Lung (tissue), 12 donors: ENCODE data around the gene ZNF672. TPM values are rescaled to one million over a fixed set of nuclear protein-coding genes. Genes with fewer than 3 reads are reported as not detected.
"Not testable (repeated sequence)": the region's sequence is repeated elsewhere in the genome, so short reads cannot be mapped to it uniquely, and the experiment has no call there.

Experiments used
- ATAC-seq: fragments of 200-7000 bp; cut with Tn5 transposase; one replicate; pipeline ENCODE4 v1.9.1; 2020; ENCODE audit warnings: moderate number of reproducible peaks; ENCODE audit not compliant: insufficient read depth, low FRiP score
- DNase-seq, 3 donors: peaks; one replicate each; pipeline ENCODE4 v3.0.0-alpha.2; 2013 to 2017
- H3K27ac ChIP-seq, 2 donors: one replicate each; pipeline ENCODE4 v1.5.1; 2013; ENCODE audit warnings: mild to moderate bottlenecking in 2 of 2, moderate library complexity in 2 of 2, control low read depth in 1 of 2, inconsistent platforms in 1 of 2, low read depth in 1 of 2, low read length in 1 of 2
- H3K27me3 ChIP-seq, 3 donors: one replicate each; pipeline ENCODE4 v1.5.1; 2013; ENCODE audit warnings: low read length in 2 of 3; ENCODE audit not compliant: control insufficient read depth in 3 of 3, insufficient read depth in 3 of 3
- H3K36me3 ChIP-seq, 4 donors: one replicate each; pipeline ENCODE4 v1.5.1; 2013; ENCODE audit warnings: low read length in 4 of 4, mild to moderate bottlenecking in 1 of 4, moderate library complexity in 1 of 4; ENCODE audit not compliant: control insufficient read depth in 4 of 4, insufficient read depth in 4 of 4
- H3K4me1 ChIP-seq, 5 donors: one replicate each; pipeline ENCODE4 v1.5.1; 2013; ENCODE audit warnings: low read length in 5 of 5, mild to moderate bottlenecking in 2 of 5, moderate library complexity in 1 of 5; ENCODE audit not compliant: control insufficient read depth in 5 of 5, insufficient read depth in 5 of 5
- H3K4me3 ChIP-seq: one replicate; pipeline ENCODE4 v1.5.1; 2013; ENCODE audit warnings: mild to moderate bottlenecking, control low read depth, moderate library complexity
- H3K9ac ChIP-seq, 2 donors: one replicate each; pipeline ENCODE4 v1.5.1; 2013; ENCODE audit warnings: low read length in 2 of 2, control low read depth in 1 of 2; ENCODE audit not compliant: insufficient read depth in 1 of 2
- H3K9me3 ChIP-seq, 4 donors: one replicate each; pipeline ENCODE4 v1.5.1; 2013; ENCODE audit warnings: low read length in 3 of 4, mild to moderate bottlenecking in 1 of 4, moderate library complexity in 1 of 4; ENCODE audit not compliant: control insufficient read depth in 4 of 4, insufficient read depth in 3 of 4
- WGBS, 2 donors: extraction: QIAGEN DNeasy Blood & Tissue Kit; methylation state at CpG; one replicate each; pipeline ENCODE4 v1.1.7; 2013; 5-methylcytosine and 5-hydroxymethylcytosine counted together
- polyA plus RNA-seq, 2 donors: library from polyadenylated mRNA; stranded (reverse); fragments of 200-250 nt; gene quantifications; one replicate each; pipeline ENCODE4 v1.2.1, GENCODE V29; 2013
- total RNA-seq, 2 donors: library from RNA; depleted of rRNA in 1 of 2; stranded (reverse); fragments of >200 nt in 1 of 2; gene quantifications; one replicate each; pipeline ENCODE4 v1.2.1, GENCODE V29; 2014 to 2021
- TF ChIP-seq, protein P1 (sequence below): IDR thresholded peaks from 2 replicates; pipeline ENCODE4 v1.5.1; 2012; ENCODE audit warnings: mild to moderate bottlenecking; ENCODE audit errors: control extremely low read depth, extremely low read depth
- donor health status: control.
- donor health status: control.
- donor health status: Bipolar disorder and iron deficiency.
- donor health status: healthy.
- donor health status: DM: yes; HTN: yes; CAD: no.

ZNF672 gene
- total and polyA plus RNA-seq, 4 donors: 17.1 to 41.3 (median 31.3) TPM

DNA sequence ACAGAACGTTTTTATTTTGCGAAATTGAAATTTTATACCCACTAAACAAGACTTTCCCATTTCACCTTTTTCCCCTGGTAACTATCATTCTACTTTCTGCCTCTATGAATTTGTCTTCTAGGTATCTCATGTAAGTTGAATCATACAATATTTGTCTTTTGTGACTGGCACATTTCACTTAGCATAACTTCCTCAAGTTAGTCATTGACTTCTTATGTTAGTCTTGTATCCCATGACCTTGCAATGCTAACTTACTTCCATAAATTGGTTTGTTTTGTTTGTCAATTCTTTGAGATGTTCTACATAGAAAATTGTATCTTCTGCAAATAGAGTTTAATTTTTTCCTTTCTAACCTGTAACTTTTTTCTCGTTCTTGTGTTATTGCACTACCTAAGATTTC lies 39.2 kb upstream of the ZNF672 start:
- no peaks in the 10 kb centered on the region for H3K27me3 ChIP-seq
- TF ChIP-seq, protein P1, sequence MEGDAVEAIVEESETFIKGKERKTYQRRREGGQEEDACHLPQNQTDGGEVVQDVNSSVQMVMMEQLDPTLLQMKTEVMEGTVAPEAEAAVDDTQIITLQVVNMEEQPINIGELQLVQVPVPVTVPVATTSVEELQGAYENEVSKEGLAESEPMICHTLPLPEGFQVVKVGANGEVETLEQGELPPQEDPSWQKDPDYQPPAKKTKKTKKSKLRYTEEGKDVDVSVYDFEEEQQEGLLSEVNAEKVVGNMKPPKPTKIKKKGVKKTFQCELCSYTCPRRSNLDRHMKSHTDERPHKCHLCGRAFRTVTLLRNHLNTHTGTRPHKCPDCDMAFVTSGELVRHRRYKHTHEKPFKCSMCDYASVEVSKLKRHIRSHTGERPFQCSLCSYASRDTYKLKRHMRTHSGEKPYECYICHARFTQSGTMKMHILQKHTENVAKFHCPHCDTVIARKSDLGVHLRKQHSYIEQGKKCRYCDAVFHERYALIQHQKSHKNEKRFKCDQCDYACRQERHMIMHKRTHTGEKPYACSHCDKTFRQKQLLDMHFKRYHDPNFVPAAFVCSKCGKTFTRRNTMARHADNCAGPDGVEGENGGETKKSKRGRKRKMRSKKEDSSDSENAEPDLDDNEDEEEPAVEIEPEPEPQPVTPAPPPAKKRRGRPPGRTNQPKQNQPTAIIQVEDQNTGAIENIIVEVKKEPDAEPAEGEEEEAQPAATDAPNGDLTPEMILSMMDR: no peak
- no peak overlapping the region for H3K27ac ChIP-seq
- H3K4me3 ChIP-seq: no peak overlapping the region
- no peak overlapping the region for H3K9ac ChIP-seq
- no peak for ATAC-seq
- H3K9me3 ChIP-seq: peaks cover 0 to 7% (median 2%) of the 10 kb centered on the region in 4 donors
- H3K36me3 ChIP-seq: no peaks in the 10 kb centered on the region
- H3K4me1 ChIP-seq: no peaks in the 10 kb centered on the region
- WGBS, 2 donors: 79 to 88% methylated on average over 3 of the region's 3 CpGs
- no peak for DNase-seq

GRCh38 chr1:248800459-248800858 lies 37.6 kb upstream of the ZNF672 start:
- 76 to 83% methylated on average over 3 of the region's 3 CpGs for WGBS, 2 donors
- ATAC-seq: no peak
- Histone ChIP-seq H3K4me3 (no peak overlapping the region), H3K4me1 (no peaks in the 10 kb centered on the region), H3K27ac (no peak overlapping the region), H3K36me3 (no peaks in the 10 kb centered on the region), H3K9ac (no peak overlapping the region), H3K27me3 (no peaks in the 10 kb centered on the region), H3K9me3 (peaks cover 0 to 2% (median under 1%) of the 10 kb centered on the region in 4 donors)
- no peak for DNase-seq
- TF ChIP-seq, protein P1: no peak

DNA sequence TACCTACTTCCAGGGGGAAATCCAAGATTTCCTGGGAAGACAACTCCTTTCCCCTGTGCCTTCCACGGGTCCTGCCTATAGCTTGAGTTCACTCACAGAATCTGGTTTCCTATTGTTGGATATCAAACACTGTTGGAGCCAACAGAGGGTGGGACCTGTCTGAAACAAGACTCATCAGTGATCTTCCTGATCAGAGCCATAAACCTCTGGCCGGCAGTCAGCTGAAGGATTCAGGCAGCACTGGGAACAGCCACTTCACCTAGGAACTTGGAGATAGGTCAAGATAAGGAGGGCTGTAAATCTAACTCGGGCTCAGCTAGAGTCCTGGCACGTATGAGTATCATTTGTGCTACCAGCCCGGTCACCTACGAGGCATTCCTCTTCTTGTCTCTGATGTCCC lies 35.6 kb upstream of the ZNF672 start:
- 90 to 94% methylated on average over 6 of the region's 6 CpGs for WGBS, 2 donors
- no peaks in the 10 kb centered on the region for H3K36me3 ChIP-seq
- ATAC-seq: no peak
- no peak overlapping the region for H3K4me3 ChIP-seq
- H3K4me1 ChIP-seq: no peaks in the 10 kb centered on the region
- no peak overlapping the region for H3K9ac ChIP-seq
- H3K27me3 ChIP-seq: no peaks in the 10 kb centered on the region
- no peak overlapping the region for H3K27ac ChIP-seq
- DNase-seq: no peak
- no peaks in the 10 kb centered on the region for H3K9me3 ChIP-seq
- TF ChIP-seq, protein P1: no peak

DNA sequence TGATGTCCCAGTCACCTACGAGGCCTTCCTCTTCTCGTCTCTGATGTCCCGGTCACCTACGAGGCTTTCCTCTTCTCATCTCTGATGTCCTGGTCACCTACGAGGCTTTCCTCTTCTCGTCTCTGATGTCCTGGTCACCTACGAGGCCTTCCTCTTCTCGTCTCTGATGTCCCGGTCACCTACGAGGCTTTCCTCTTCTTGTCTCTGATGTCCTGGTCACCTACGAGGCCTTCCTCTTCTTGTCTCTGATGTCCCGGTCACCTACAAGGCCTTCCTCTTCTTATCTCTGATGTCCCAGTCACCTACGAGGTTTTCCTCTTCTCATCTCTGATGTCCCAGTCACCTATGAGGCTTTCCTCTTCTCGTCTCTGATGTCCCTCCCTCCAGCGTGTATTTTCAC lies 34.5 kb upstream of the ZNF672 start:
- H3K4me3 ChIP-seq, H3K27me3 ChIP-seq, H3K9ac ChIP-seq, H3K36me3 ChIP-seq, DNase-seq, ATAC-seq, H3K27ac ChIP-seq, H3K9me3 ChIP-seq, H3K4me1 ChIP-seq: not testable (repeated sequence)
- 78 to 84% methylated on average over 15 of the region's 15 CpGs for WGBS, 2 donors
